Measurements from ENCODE around the gene BCL2L11.

DNA sequence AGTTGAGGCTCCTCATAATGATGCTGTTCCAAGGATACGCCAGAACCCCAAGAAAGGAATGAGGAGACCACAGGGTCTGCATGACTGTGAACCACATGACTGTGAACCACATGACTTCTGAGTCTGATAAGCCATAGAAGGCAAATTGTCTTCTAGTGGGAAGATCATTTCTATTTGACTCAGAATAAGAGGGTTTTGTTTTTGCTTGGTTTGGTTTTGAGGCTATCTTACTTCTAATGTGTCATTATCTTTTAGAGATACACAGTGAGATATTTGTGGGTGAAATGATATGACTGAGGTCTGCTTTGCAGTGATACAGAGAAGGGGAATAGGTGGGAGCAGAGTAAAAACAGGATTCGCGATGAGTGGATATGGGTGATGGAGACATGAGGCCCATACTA is 28.9 kb upstream of the BCL2L11 start:
- TF ChIP-seq, protein P1, sequence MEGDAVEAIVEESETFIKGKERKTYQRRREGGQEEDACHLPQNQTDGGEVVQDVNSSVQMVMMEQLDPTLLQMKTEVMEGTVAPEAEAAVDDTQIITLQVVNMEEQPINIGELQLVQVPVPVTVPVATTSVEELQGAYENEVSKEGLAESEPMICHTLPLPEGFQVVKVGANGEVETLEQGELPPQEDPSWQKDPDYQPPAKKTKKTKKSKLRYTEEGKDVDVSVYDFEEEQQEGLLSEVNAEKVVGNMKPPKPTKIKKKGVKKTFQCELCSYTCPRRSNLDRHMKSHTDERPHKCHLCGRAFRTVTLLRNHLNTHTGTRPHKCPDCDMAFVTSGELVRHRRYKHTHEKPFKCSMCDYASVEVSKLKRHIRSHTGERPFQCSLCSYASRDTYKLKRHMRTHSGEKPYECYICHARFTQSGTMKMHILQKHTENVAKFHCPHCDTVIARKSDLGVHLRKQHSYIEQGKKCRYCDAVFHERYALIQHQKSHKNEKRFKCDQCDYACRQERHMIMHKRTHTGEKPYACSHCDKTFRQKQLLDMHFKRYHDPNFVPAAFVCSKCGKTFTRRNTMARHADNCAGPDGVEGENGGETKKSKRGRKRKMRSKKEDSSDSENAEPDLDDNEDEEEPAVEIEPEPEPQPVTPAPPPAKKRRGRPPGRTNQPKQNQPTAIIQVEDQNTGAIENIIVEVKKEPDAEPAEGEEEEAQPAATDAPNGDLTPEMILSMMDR (conservative IDR thresholded peaks at IDR 0.05; ENCODE audit: low read depth, low read length), result no peak
- no peak for TF ChIP-seq EZH2 (IDR thresholded peaks at IDR 0.05; ENCODE audit: borderline replicate concordance, low read depth, low read length, poor library complexity, severe bottlenecking)
